CD4-positive, CD25-positive, alpha-beta regulatory T cell (primary cell): ENCODE results near the gene NKAPL. TPM values are rescaled to one million over a fixed set of nuclear protein-coding genes. Genes with fewer than 3 reads are reported as not detected.

Source experiments
- ATAC-seq, 2 donors: fragments of 150-1000 bp; cut with Tn5 transposase; one replicate each; pipeline ENCODE4 v1.10.0; 2021; ENCODE audit warnings: low read depth in 2 of 2, moderate number of reproducible peaks in 2 of 2, moderate library complexity in 1 of 2
- DNase-seq, 3 donors: peaks; one replicate each; pipeline versions ENCODE4 v3.0.0 to v3.0.0-alpha.2; 2012 to 2022; ENCODE audit warnings: mixed read lengths in 1 of 3
- H3K27ac ChIP-seq: one replicate; pipeline ENCODE4 v1.7.0; 2013; ENCODE audit warnings: mild to moderate bottlenecking, low read length; ENCODE audit not compliant: insufficient read depth, poor library complexity, severe bottlenecking
- H3K27me3 ChIP-seq: one replicate; pipeline ENCODE4 v1.7.0; 2013; ENCODE audit warnings: low read length; ENCODE audit not compliant: control insufficient read depth, insufficient read depth
- H3K36me3 ChIP-seq: one replicate; pipeline ENCODE4 v1.7.0; 2013; ENCODE audit warnings: mild to moderate bottlenecking, low read length, moderate library complexity; ENCODE audit not compliant: control insufficient read depth, insufficient read depth
- H3K4me1 ChIP-seq: 2 replicates; pipeline ENCODE4 v1.7.0; 2013; ENCODE audit warnings: mild to moderate bottlenecking, low read length; ENCODE audit not compliant: insufficient read depth, control insufficient read depth, poor library complexity, severe bottlenecking
- H3K4me3 ChIP-seq: one replicate; pipeline ENCODE4 v1.7.0; 2013; ENCODE audit warnings: low read depth, mild to moderate bottlenecking, low read length, moderate library complexity
- H3K9me3 ChIP-seq, 2 experiments: 1 replicate in 1 of 2; 2 replicates in 1 of 2; pipeline ENCODE4 v1.7.0; 2013; ENCODE audit warnings: low read length in 2 of 2, mild to moderate bottlenecking in 1 of 2, moderate library complexity in 1 of 2; ENCODE audit not compliant: control insufficient read depth in 2 of 2
- H3K27ac Mint-ChIP-seq, 3 donors: one replicate each; pipeline ENCODE4 v1.8.0; 2020 to 2022; ENCODE audit warnings: mild to moderate bottlenecking in 3 of 3, mixed read lengths in 3 of 3, moderate library complexity in 2 of 3
- H3K27me3 Mint-ChIP-seq: one replicate; pipeline ENCODE4 v1.8.0; 2022; ENCODE audit warnings: mild to moderate bottlenecking, mixed read lengths
- H3K36me3 Mint-ChIP-seq: one replicate; pipeline ENCODE4 v1.8.0; 2020; ENCODE audit warnings: mixed read lengths
- H3K4me1 Mint-ChIP-seq, 4 donors: one replicate each; pipeline ENCODE4 v1.8.0; 2020 to 2022; ENCODE audit warnings: mixed read lengths in 4 of 4, mild to moderate bottlenecking in 1 of 4
- H3K4me3 Mint-ChIP-seq, 4 donors: one replicate each; pipeline ENCODE4 v1.8.0; 2020 to 2022; ENCODE audit warnings: mild to moderate bottlenecking in 4 of 4, mixed read lengths in 4 of 4, moderate library complexity in 3 of 4
- H3K9me3 Mint-ChIP-seq, 7 donors: one replicate each; pipeline ENCODE4 v1.8.0; 2020 to 2022; ENCODE audit warnings: mixed read lengths in 7 of 7, mild to moderate bottlenecking in 3 of 7, moderate library complexity in 2 of 7
- polyA plus RNA-seq, 4 donors: library from polyadenylated mRNA; unstranded; fragments of 300-500 nt; fragmentation: Illumina TruSeq; gene quantifications; one replicate each; pipeline ENCODE4 v1.2.3, GENCODE V29; 2021
- total RNA-seq: library from RNA; stranded (reverse); gene quantifications from one replicate; pipeline ENCODE4 v1.2.3, GENCODE V29; 2022

The NKAPL gene
- total and polyA plus RNA-seq, 5 donors from 2014 or later, result 0.14 to 0.30 TPM; not detected in 3

- peak; percentile 58 to 95 (median 90) for DNase-seq
- H3K36me3 ChIP-seq, result peaks cover 9% of the 10 kb centered on the region
- Mint-ChIP-seq H3K9me3 (no peaks in the 10 kb centered on the region), H3K4me1 (peaks cover 0 to 30% (median 15%) of the 10 kb centered on the region in 4 donors), H3K4me3 (no peak within 1 kb of the TSS), H3K27ac (no peak within 1 kb of the TSS), H3K27me3 (peaks cover 10% of the 10 kb centered on the region), H3K36me3 (peaks cover 8% of the 10 kb centered on the region)
- no peaks in the 10 kb centered on the region for H3K9me3 ChIP-seq
- no peaks in the 10 kb centered on the region for H3K27me3 ChIP-seq
- peak within 1 kb of the TSS; percentile 64 for H3K27ac ChIP-seq
- ATAC-seq, result peak; percentile 92 to 95
- peaks cover 12% of the 10 kb centered on the region for H3K4me1 ChIP-seq
- H3K4me3 ChIP-seq, result peak within 1 kb of the TSS; percentile 93
Observed at GRCh38 chr6:28266962-28267694, 8.0 kb downstream of the NKAPL start, which contains the start of gene ZSCAN26. Gene ZSCAN26 (plus strand): TSS chr6:28267143. CDS start chr6:28271920, 4,777 bp downstream.

DNA sequence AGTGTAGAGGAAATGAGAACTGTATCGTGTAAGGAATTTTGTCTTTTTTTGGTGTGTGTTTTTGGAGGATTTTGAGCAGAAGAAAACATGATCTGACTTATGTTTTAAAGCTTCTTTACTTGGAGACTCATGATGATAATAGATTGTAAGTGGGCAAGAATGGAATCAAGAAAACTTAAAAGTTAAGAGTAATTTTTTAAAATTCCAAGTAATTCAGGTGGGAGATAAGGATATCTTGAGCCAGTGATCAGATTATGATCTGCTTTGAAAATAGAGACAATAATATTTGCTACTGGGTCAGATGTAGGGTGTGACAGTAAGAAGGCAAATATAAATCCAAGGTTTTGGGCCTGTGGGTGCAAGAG, 8.6 kb downstream of the NKAPL start:
- Mint-ChIP-seq H3K4me3 (no peak overlapping the region), H3K27me3 (peaks cover 4% of the 10 kb centered on the region), H3K9me3 (no peaks in the 10 kb centered on the region), H3K27ac (no peak overlapping the region), H3K36me3 (peaks cover 13% of the 10 kb centered on the region), H3K4me1 (peaks cover 0 to 30% (median 15%) of the 10 kb centered on the region in 4 donors)
- peaks cover 15% of the 10 kb centered on the region for H3K36me3 ChIP-seq
- ATAC-seq, result no peak
- H3K27me3 ChIP-seq, result no peaks in the 10 kb centered on the region
- H3K27ac ChIP-seq, result peak overlapping the region; percentile 64
- H3K9me3 ChIP-seq, result no peaks in the 10 kb centered on the region
- H3K4me1 ChIP-seq, result peaks cover 12% of the 10 kb centered on the region
- no peak for DNase-seq
- H3K4me3 ChIP-seq, result peak overlapping the region; percentile 93

DNA sequence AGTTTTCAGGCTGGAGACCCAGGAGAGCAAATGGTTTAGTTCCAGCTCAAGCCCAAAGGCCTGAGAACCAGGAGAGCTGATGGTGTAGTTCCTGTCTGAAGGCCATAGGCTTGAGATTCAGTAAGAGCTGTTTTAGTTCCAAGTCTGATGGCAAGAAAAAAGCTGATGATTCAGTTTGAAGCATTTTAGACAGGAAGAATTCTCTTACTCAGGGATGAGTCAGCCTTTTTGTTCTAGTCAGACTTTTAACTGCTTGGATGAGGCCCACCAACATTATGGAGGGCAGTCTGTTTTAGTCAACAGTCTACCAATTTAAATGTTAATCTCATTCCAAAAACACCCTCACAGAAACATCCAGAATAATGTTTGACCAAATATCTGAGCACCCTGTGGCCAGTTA, 10.4 kb downstream of the NKAPL start:
- Mint-ChIP-seq H3K4me1 (peaks cover 0 to 24% (median 15%) of the 10 kb centered on the region in 4 donors), H3K36me3 (peaks cover 22% of the 10 kb centered on the region), H3K27ac (no peak overlapping the region), H3K4me3 (no peak overlapping the region), H3K9me3 (no peaks in the 10 kb centered on the region), H3K27me3 (no peaks in the 10 kb centered on the region)
- peaks cover 33% of the 10 kb centered on the region for H3K36me3 ChIP-seq
- H3K27ac ChIP-seq, result no peak overlapping the region
- DNase-seq (no peak), ATAC-seq (no peak)
- no peaks in the 10 kb centered on the region for H3K9me3 ChIP-seq
- no peak overlapping the region for H3K4me3 ChIP-seq
- peaks cover 9% of the 10 kb centered on the region for H3K4me1 ChIP-seq
- H3K27me3 ChIP-seq, result no peaks in the 10 kb centered on the region

- Mint-ChIP-seq H3K4me3 (no peak overlapping the region), H3K4me1 (peaks cover 6 to 18% (median 13%) of the 10 kb centered on the region in 4 donors), H3K27me3 (peaks cover 2% of the 10 kb centered on the region), H3K9me3 (peaks cover 0 to 3% (median 0%) of the 10 kb centered on the region in 7 donors), H3K27ac (no peak overlapping the region), H3K36me3 (peaks cover 42% of the 10 kb centered on the region)
- no peaks in the 10 kb centered on the region for H3K27me3 ChIP-seq
- DNase-seq (no peak), ATAC-seq (no peak)
- peaks cover 58% of the 10 kb centered on the region for H3K36me3 ChIP-seq
- H3K4me3 ChIP-seq, result no peak overlapping the region
- H3K27ac ChIP-seq, result no peak overlapping the region
- H3K9me3 ChIP-seq, result no peaks in the 10 kb centered on the region
- H3K4me1 ChIP-seq, result no peaks in the 10 kb centered on the region
Observed at GRCh38 chr6:28274888-28275287, 15.8 kb downstream of the NKAPL start.

GRCh38 chr6:28277746-28278145, 18.6 kb downstream of the NKAPL start:
- Histone ChIP-seq H3K9me3 (no peaks in the 10 kb centered on the region), H3K27me3 (peaks cover 9% of the 10 kb centered on the region), H3K36me3 (peaks cover 43% of the 10 kb centered on the region), H3K4me3 (no peak overlapping the region), H3K27ac (no peak overlapping the region), H3K4me1 (peaks cover 11% of the 10 kb centered on the region)
- no peak for DNase-seq
- peaks cover 0 to 13% (median 0%) of the 10 kb centered on the region in 7 donors for H3K9me3 Mint-ChIP-seq
- peaks cover 9 to 17% (median 12%) of the 10 kb centered on the region in 4 donors for H3K4me1 Mint-ChIP-seq
- H3K4me3 Mint-ChIP-seq, result no peak overlapping the region
- no peak overlapping the region for H3K27ac Mint-ChIP-seq
- peaks cover 19% of the 10 kb centered on the region for H3K27me3 Mint-ChIP-seq
- ATAC-seq, result no peak
- peaks cover 28% of the 10 kb centered on the region for H3K36me3 Mint-ChIP-seq

GRCh38 chr6:28280595-28281287, 21.6 kb downstream of the NKAPL start:
- no peak for ATAC-seq

DNA sequence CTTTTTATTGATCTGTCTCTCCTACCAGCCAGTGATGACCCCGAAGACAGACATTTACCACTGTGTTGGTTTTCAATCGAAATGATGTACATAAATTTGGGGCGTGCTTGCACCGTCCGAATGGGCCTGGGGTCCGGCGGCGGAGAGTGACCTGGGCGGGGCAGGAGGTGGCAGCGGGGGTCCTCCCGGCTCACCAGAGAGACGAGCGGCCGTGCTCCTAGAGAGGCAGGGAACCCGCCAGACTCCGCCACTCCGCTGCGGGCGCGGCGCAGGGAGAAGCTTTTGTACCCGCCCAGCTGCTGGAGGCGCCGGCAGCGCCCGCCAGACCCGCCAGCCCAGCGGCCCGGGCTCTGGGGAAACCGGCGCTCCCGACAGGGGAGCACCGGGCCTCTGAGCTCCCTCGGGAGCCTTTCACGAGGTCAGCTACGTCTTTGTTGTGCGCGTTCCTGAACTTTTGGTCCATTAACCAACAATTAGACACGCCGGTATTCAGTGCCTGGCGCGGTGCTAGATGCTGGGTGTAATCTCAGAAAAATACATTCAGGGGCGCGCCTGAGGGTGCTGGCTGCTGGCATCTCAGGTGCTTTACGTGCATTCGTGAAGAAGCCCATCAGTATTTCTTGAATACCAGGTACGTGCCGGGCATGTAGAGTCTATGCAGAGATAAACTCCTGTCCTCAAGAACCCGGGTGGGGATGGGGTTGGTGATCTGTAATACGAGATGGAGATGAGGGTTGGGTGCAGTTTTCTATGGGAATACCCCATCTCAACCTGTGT, 22.4 kb downstream of the NKAPL start, which contains the start of gene PGBD1:
TSS of gene PGBD1 (plus strand) at position 285 of the 777 bp plus-strand sequence. CDS start 2,242 bp downstream, outside the sequence.
- Mint-ChIP-seq H3K27ac (no peak within 1 kb of the TSS), H3K4me1 (peaks cover 0 to 11% (median 10%) of the 10 kb centered on the region in 4 donors), H3K36me3 (peaks cover 9% of the 10 kb centered on the region), H3K27me3 (peaks cover 27% of the 10 kb centered on the region), H3K9me3 (peaks cover 0 to 13% (median 0%) of the 10 kb centered on the region in 7 donors), H3K4me3 (peak within 1 kb of the TSS in 3 of 4 donors; percentile 56 to 80 (median 61))
- Histone ChIP-seq H3K27me3 (peaks cover 11% of the 10 kb centered on the region), H3K27ac (no peak within 1 kb of the TSS), H3K36me3 (peaks cover 6% of the 10 kb centered on the region), H3K9me3 (no peaks in the 10 kb centered on the region), H3K4me3 (peak within 1 kb of the TSS; percentile 28), H3K4me1 (peaks cover 11% of the 10 kb centered on the region)
- peak in 2 of 3 donors; percentile 8 to 68 for DNase-seq
- ATAC-seq, result peak; percentile 43 to 64

More at GRCh38 chr6:28280595-28281287, 21.6 kb downstream of the NKAPL start:
- H3K4me3 Mint-ChIP-seq, result peak overlapping the region in 3 of 4 donors; percentile 56 to 80 (median 61)
- peaks cover 0 to 11% (median 10%) of the 10 kb centered on the region in 4 donors for H3K4me1 Mint-ChIP-seq
- peaks cover 11% of the 10 kb centered on the region for H3K4me1 ChIP-seq
- no peaks in the 10 kb centered on the region for H3K9me3 ChIP-seq
- H3K9me3 Mint-ChIP-seq, result peaks cover 0 to 13% (median 0%) of the 10 kb centered on the region in 7 donors
- peaks cover 13% of the 10 kb centered on the region for H3K36me3 ChIP-seq
- no peak for DNase-seq
- H3K27ac Mint-ChIP-seq, result no peak overlapping the region
- H3K36me3 Mint-ChIP-seq, result peaks cover 11% of the 10 kb centered on the region
- H3K4me3 ChIP-seq, result no peak overlapping the region
- H3K27ac ChIP-seq, result no peak overlapping the region
- H3K27me3 ChIP-seq, result peaks cover 11% of the 10 kb centered on the region
- peaks cover 25% of the 10 kb centered on the region for H3K27me3 Mint-ChIP-seq
